ENCODE measurements around the gene MMP21.

DNA sequence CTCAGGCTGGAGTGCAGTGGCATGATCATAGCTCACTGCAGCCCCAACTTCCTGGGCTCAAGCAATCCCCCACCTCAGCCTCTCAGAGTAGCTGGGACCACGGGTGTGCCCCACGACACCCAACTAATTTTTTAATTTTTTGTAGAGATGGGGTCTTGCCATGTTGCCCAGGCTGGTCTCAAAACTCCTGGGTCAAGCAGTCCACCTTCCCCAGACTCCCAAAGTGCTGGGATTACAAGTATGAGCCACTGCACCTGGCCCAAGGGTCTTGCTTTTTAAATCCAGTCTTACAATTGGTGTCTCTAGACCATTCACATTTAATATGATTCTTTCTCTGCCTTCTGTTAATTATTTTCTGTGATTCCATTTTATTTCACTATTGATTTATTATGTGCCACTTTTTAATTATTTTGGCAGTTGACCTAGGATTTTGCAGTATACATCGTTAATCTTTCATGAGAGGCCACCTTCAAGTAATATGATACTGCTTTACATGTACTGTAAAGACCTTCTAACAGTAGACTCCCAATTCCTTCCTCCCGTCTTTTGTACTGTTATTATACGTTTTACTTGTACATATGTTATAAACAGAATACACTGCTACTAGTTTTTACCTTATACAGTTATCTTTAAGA, 18.7 kb downstream of the MMP21 start:
- TF ChIP-seq ZNF384 (IDR thresholded peaks at IDR 0.05; ENCODE audit: borderline replicate concordance, low read depth, low read length), result no peak
- no peak for TF ChIP-seq EP300 (IDR thresholded peaks at IDR 0.05; ENCODE audit: borderline replicate concordance in 1 of 2, control insufficient read depth in 1 of 2, low read depth in 2 of 2, low read length in 2 of 2)
- TF ChIP-seq MEF2A (IDR thresholded peaks at IDR 0.05; ENCODE audit: insufficient read depth, low read depth, low read length), result no peak
- TF ChIP-seq NR2C2 (IDR thresholded peaks at IDR 0.05; ENCODE audit: borderline replicate concordance, control insufficient read depth, insufficient read length, low read depth), result no peak
- TF ChIP-seq POLR2A (IDR thresholded peaks at IDR 0.05; ENCODE audit: low read depth, low read length), result no peak
- TF ChIP-seq, protein P1, sequence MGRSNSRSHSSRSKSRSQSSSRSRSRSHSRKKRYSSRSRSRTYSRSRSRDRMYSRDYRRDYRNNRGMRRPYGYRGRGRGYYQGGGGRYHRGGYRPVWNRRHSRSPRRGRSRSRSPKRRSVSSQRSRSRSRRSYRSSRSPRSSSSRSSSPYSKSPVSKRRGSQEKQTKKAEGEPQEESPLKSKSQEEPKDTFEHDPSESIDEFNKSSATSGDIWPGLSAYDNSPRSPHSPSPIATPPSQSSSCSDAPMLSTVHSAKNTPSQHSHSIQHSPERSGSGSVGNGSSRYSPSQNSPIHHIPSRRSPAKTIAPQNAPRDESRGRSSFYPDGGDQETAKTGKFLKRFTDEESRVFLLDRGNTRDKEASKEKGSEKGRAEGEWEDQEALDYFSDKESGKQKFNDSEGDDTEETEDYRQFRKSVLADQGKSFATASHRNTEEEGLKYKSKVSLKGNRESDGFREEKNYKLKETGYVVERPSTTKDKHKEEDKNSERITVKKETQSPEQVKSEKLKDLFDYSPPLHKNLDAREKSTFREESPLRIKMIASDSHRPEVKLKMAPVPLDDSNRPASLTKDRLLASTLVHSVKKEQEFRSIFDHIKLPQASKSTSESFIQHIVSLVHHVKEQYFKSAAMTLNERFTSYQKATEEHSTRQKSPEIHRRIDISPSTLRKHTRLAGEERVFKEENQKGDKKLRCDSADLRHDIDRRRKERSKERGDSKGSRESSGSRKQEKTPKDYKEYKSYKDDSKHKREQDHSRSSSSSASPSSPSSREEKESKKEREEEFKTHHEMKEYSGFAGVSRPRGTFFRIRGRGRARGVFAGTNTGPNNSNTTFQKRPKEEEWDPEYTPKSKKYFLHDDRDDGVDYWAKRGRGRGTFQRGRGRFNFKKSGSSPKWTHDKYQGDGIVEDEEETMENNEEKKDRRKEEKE (IDR thresholded peaks at IDR 0.05), result no peak
- TF ChIP-seq POLR2AphosphoS2 (IDR thresholded peaks at IDR 0.05; ENCODE audit: low read depth, low read length), result no peak
